Epithelial cell of alveolus of lung (primary cell): ENCODE measurements around the gene GEMIN2. TPM values are rescaled to one million over a fixed set of nuclear protein-coding genes. Genes with fewer than 3 reads are reported as not detected.

Source experiments
- total RNA-seq: library from RNA; depleted of rRNA; stranded (reverse); fragments of >200 nt; gene quantifications from 2 replicates; pipeline ENCODE4 v1.2.1, GENCODE V29; 2015

The GEMIN2 gene, protein sequence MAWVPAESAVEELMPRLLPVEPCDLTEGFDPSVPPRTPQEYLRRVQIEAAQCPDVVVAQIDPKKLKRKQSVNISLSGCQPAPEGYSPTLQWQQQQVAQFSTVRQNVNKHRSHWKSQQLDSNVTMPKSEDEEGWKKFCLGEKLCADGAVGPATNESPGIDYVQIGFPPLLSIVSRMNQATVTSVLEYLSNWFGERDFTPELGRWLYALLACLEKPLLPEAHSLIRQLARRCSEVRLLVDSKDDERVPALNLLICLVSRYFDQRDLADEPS
- total RNA-seq: 10.9 and 31.0 TPM in 2 replicates

GRCh38 chr14:39114073-39114838 is at the start of gene GEMIN2:
TSS of gene GEMIN2 (plus strand) at chr14:39114323. CDS start at chr14:39114339, 16 bp downstream.

GRCh38 chr14:39102969-39103957 is 10.9 kb upstream of the GEMIN2 start, which contains the start of gene SEC23A:
TSS of gene SEC23A (minus strand) at chr14:39103235. CDS start at chr14:39096118, 7,117 bp downstream.

GRCh38 chr14:39174560-39175444 is 60.7 kb downstream of the GEMIN2 start, which contains the start of gene PNN:
TSS of gene PNN (plus strand) at chr14:39175254. CDS start at chr14:39175280, 26 bp downstream.

Other genes with a start within 250 kb of the GEMIN2 start
- 113 and 205 TPM in 2 replicates for gene SEC23A, start 11.1 kb upstream of the GEMIN2 start, total RNA-seq
- gene TRAPPC6B, start 56.0 kb downstream of the GEMIN2 start, total RNA-seq: 12.2 and 30.1 TPM in 2 replicates
- 12.3 and 21.6 TPM in 2 replicates for gene PNN, start 60.9 kb downstream of the GEMIN2 start, total RNA-seq
- gene MIA2, start 119.6 kb downstream of the GEMIN2 start, total RNA-seq: 9.3 and 9.4 TPM in 2 replicates